T1000 (cell line): ENCODE results near the gene MED15.
A peak's percentile ranks its signal among the peaks of the same experiment; 100 is the strongest.
"Not testable (repeated sequence)": the region's sequence is repeated elsewhere in the genome, so short reads cannot be mapped to it uniquely, and the experiment has no call there.

Experiments used
- DNase-seq: peaks from one replicate; lab custom pipeline; 2025; ENCODE audit warnings: mixed read lengths; lab: John Stamatoyannopoulos, UW

Gene MED15

GRCh38 chr22:20484948-20485683 lies 22.3 kb upstream of the MED15 start:
- no peak for DNase-seq

- no peak for DNase-seq
Observed at GRCh38 chr22:20486229-20486628, 21.2 kb upstream of the MED15 start.

GRCh38 chr22:20487715-20488114 lies 19.7 kb upstream of the MED15 start:
- DNase-seq, result no peak

- no peak for DNase-seq
Observed at GRCh38 chr22:20488946-20489345, 18.5 kb upstream of the MED15 start.

GRCh38 chr22:20490183-20490940 lies 17.0 kb upstream of the MED15 start:
- no peak for DNase-seq

GRCh38 chr22:20490941-20491307 lies 16.5 kb upstream of the MED15 start:
- no peak for DNase-seq

- DNase-seq, result no peak
Observed at GRCh38 chr22:20491346-20491745, 16.1 kb upstream of the MED15 start.

- no peak for DNase-seq
Observed at GRCh38 chr22:20494978-20495860, 12.2 kb upstream of the MED15 start, which contains the start of gene KLHL22. Gene KLHL22, minus strand, starts transcription at chr22:20495795. Its CDS starts 6,584 bp downstream, at chr22:20489211.

- DNase-seq, result peak; percentile 82
Observed at GRCh38 chr22:20495861-20496681, 11.3 kb upstream of the MED15 start.

- DNase-seq, result no peak
Observed at GRCh38 chr22:20497426-20497825, 10.0 kb upstream of the MED15 start.

GRCh38 chr22:20498913-20499312 lies 8.5 kb upstream of the MED15 start:
- no peak for DNase-seq

- no peak for DNase-seq
Observed at GRCh38 chr22:20499769-20500168, 7.6 kb upstream of the MED15 start.

- peak; percentile 59 for DNase-seq
Observed at GRCh38 chr22:20503816-20504215, 3.6 kb upstream of the MED15 start.

GRCh38 chr22:20504293-20504922 lies 3.0 kb upstream of the MED15 start:
- DNase-seq, result peak; percentile 69

- no peak for DNase-seq
Observed at GRCh38 chr22:20506543-20507252, 712 bp upstream of the MED15 start.

- DNase-seq, result not testable (repeated sequence)
Observed at GRCh38 chr22:20508067-20508755, 801 bp downstream of the MED15 start.

GRCh38 chr22:20508815-20509271 lies 1.4 kb downstream of the MED15 start:
- DNase-seq, result no peak

- peak; percentile 58 for DNase-seq
Observed at GRCh38 chr22:20509344-20510047, 2.1 kb downstream of the MED15 start.
